ENCODE measurements around the gene FAM3D.
"Not testable (repeated sequence)": the region's sequence is repeated elsewhere in the genome, so short reads cannot be mapped to it uniquely, and the experiment has no call there.

FAM3D gene

GRCh38 chr3:58708116-58708791 is 41.7 kb upstream of the FAM3D start:
- H3K36me3 ChIP-seq (replicated peaks; ENCODE audit: low read depth, low read length), result no peaks in the 10 kb centered on the region
- H3K4me1 ChIP-seq (ENCODE audit: low read length), result no peaks in the 10 kb centered on the region
- TF ChIP-seq EZH2phosphoT487 (IDR thresholded peaks at IDR 0.05; ENCODE audit: low read depth), result no peak
- TF ChIP-seq CTCF (IDR thresholded peaks at IDR 0.05; ENCODE audit: low read depth, low read length), result no peak
- no peak overlapping the region for H3K4me3 ChIP-seq (ENCODE audit: low read length)
- no peaks in the 10 kb centered on the region for H3K9me3 ChIP-seq (ENCODE audit: insufficient read depth, low read length)
- H3K79me2 ChIP-seq (ENCODE audit: low read length), result no peaks in the 10 kb centered on the region
- no peak overlapping the region for H2AFZ ChIP-seq (ENCODE audit: low read depth, low read length)
- no peaks in the 10 kb centered on the region for H3K27me3 ChIP-seq (ENCODE audit: low read depth, low read length)
- H3K9ac ChIP-seq (ENCODE audit: low read length), result no peak overlapping the region
- H4K20me1 ChIP-seq (ENCODE audit: insufficient read depth, low read length), result no peaks in the 10 kb centered on the region
- H3K4me2 ChIP-seq (ENCODE audit: low read length), result no peak overlapping the region
- H3K27ac ChIP-seq (ENCODE audit: low read length), result no peak overlapping the region

DNA sequence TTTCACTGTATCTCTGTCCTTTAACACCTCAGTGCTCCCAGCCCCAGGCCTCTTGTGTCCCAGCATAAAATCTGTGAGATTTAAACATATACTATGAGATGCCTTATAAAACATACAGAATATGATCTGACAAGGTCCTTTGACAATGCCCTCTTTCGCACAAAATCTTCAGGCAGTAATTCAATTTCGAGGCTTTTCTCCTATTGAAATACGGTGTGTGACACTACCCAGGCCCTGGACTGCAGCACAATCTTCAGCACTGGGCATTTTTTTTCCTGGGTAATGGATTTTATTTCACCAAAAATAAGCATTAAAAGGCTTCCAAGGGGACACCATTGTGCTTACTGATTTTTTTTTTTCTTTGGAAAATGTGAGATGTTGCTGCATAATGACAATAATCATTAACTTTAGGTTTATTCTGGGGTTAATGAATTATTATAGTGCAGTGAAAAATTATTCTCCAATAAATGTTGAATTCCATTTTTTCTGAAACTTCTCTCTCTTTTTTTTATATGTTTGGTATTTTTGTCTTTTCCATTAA is 40.9 kb upstream of the FAM3D start:
- Histone ChIP-seq H4K20me1 (ENCODE audit: insufficient read depth, low read length) (no peaks in the 10 kb centered on the region), H3K4me1 (ENCODE audit: low read length) (no peaks in the 10 kb centered on the region), H3K36me3 (replicated peaks; ENCODE audit: low read depth, low read length) (no peaks in the 10 kb centered on the region), H2AFZ (ENCODE audit: low read depth, low read length) (no peak overlapping the region), H3K4me3 (ENCODE audit: low read length) (no peak overlapping the region), H3K4me2 (ENCODE audit: low read length) (no peak overlapping the region), H3K27ac (ENCODE audit: low read length) (no peak overlapping the region), H3K27me3 (ENCODE audit: low read depth, low read length) (no peaks in the 10 kb centered on the region), H3K79me2 (ENCODE audit: low read length) (no peaks in the 10 kb centered on the region), H3K9ac (ENCODE audit: low read length) (no peak overlapping the region), H3K9me3 (ENCODE audit: insufficient read depth, low read length) (no peaks in the 10 kb centered on the region)
- no peak for TF ChIP-seq EZH2phosphoT487 (IDR thresholded peaks at IDR 0.05; ENCODE audit: low read depth)
- TF ChIP-seq CTCF (IDR thresholded peaks at IDR 0.05; ENCODE audit: low read depth, low read length), result no peak

DNA sequence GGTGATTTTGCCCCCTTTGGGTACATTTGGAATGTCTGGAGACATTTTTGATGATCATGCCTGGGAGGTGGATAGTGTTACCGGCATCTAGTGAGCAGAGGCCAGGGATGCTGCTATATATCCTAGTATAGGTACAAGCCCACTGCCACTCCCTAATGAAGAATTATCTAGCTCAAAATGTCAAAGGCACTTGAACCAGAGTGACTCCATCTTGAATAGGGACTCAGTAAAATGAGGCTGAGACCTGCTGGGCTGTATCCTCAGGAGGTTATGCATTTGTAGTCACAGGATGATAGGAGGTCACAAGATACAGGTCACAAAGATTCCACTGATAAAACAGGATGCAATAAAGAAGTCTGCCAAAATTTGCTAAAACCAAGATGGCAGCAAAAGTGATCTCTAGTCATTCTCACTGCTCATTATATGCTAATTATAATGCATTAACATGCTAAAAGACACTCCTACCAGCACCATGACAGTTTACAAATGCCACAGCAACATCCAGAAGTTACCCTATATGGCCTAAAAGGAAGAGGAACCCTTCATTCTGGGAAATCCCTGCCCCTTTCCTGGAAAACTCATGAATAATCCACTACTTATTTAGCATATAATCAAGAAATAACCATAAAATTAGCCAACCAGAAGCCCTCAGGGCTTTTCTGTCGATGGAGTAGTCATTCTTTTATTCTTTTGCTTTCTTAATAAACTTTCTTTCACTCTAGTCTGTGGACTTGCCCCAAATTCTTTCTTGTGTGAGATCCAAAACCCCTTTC is 40.0 kb upstream of the FAM3D start:
- TF ChIP-seq CTCF (IDR thresholded peaks at IDR 0.05; ENCODE audit: low read depth, low read length) (no peak), EZH2phosphoT487 (IDR thresholded peaks at IDR 0.05; ENCODE audit: low read depth) (no peak)
- Histone ChIP-seq H3K9ac (ENCODE audit: low read length) (no peak overlapping the region), H3K27ac (ENCODE audit: low read length) (no peak overlapping the region), H4K20me1 (ENCODE audit: insufficient read depth, low read length) (no peaks in the 10 kb centered on the region), H3K4me1 (ENCODE audit: low read length) (no peaks in the 10 kb centered on the region), H2AFZ (ENCODE audit: low read depth, low read length) (no peak overlapping the region), H3K36me3 (replicated peaks; ENCODE audit: low read depth, low read length) (no peaks in the 10 kb centered on the region), H3K4me3 (ENCODE audit: low read length) (no peak overlapping the region), H3K4me2 (ENCODE audit: low read length) (no peak overlapping the region), H3K27me3 (ENCODE audit: low read depth, low read length) (no peaks in the 10 kb centered on the region), H3K9me3 (ENCODE audit: insufficient read depth, low read length) (no peaks in the 10 kb centered on the region), H3K79me2 (ENCODE audit: low read length) (no peaks in the 10 kb centered on the region)

GRCh38 chr3:58704745-58705144 is 38.2 kb upstream of the FAM3D start:
- Histone ChIP-seq H3K79me2 (ENCODE audit: low read length) (no peaks in the 10 kb centered on the region), H3K27ac (ENCODE audit: low read length) (no peak overlapping the region), H3K9me3 (ENCODE audit: insufficient read depth, low read length) (no peaks in the 10 kb centered on the region), H3K4me3 (ENCODE audit: low read length) (no peak overlapping the region), H3K36me3 (replicated peaks; ENCODE audit: low read depth, low read length) (no peaks in the 10 kb centered on the region), H3K27me3 (ENCODE audit: low read depth, low read length) (no peaks in the 10 kb centered on the region), H3K4me2 (ENCODE audit: low read length) (no peak overlapping the region), H4K20me1 (ENCODE audit: insufficient read depth, low read length) (no peaks in the 10 kb centered on the region), H2AFZ (ENCODE audit: low read depth, low read length) (no peak overlapping the region), H3K9ac (ENCODE audit: low read length) (no peak overlapping the region), H3K4me1 (ENCODE audit: low read length) (no peaks in the 10 kb centered on the region)
- TF ChIP-seq EZH2phosphoT487 (IDR thresholded peaks at IDR 0.05; ENCODE audit: low read depth), result no peak
- TF ChIP-seq CTCF (IDR thresholded peaks at IDR 0.05; ENCODE audit: low read depth, low read length), result no peak

- not testable (repeated sequence) for H3K36me3 ChIP-seq (replicated peaks; ENCODE audit: low read depth, low read length); H4K20me1 ChIP-seq (ENCODE audit: insufficient read depth, low read length); H3K4me3 ChIP-seq (ENCODE audit: low read length); H3K27me3 ChIP-seq (ENCODE audit: low read depth, low read length); H3K9ac ChIP-seq (ENCODE audit: low read length); H3K4me1 ChIP-seq (ENCODE audit: low read length); H2AFZ ChIP-seq (ENCODE audit: low read depth, low read length); H3K79me2 ChIP-seq (ENCODE audit: low read length); H3K27ac ChIP-seq (ENCODE audit: low read length); H3K9me3 ChIP-seq (ENCODE audit: insufficient read depth, low read length); H3K4me2 ChIP-seq (ENCODE audit: low read length)
These were observed 37.7 kb upstream of the FAM3D start for GRCh38 chr3:58704304-58704703.

Measured in OCI-LY3 (cell line).